H9 (cell line): Measurements from ENCODE around the gene QARS1. TPM values are rescaled to one million over a fixed set of nuclear protein-coding genes. Genes with fewer than 3 reads are reported as not detected.

Experiments
- DNase-seq: peaks from one replicate; pipeline ENCODE4 v3.0.0-alpha.2; 2017
- H2AFZ ChIP-seq: one replicate; pipeline ENCODE4 v1.6.1; 2013; ENCODE audit warnings: mild to moderate bottlenecking, low read length, control low read depth, moderate library complexity
- H2AK5ac ChIP-seq: 2 replicates; pipeline ENCODE4 v1.6.1; 2013; ENCODE audit warnings: low read length, control low read depth, mixed read lengths; ENCODE audit not compliant: insufficient read length
- H2BK120ac ChIP-seq: one replicate; pipeline ENCODE4 v1.6.1; 2013; ENCODE audit warnings: low read depth, mild to moderate bottlenecking, low read length, control low read depth, inconsistent platforms; ENCODE audit not compliant: poor library complexity, severe bottlenecking
- H2BK12ac ChIP-seq: 2 replicates; pipeline ENCODE4 v1.6.1; 2013; ENCODE audit warnings: low read length, control low read depth, mixed read lengths, low read depth; ENCODE audit not compliant: insufficient read length
- H2BK15ac ChIP-seq: 2 replicates; pipeline ENCODE4 v1.6.1; 2013; ENCODE audit warnings: low read depth, low read length, control low read depth
- H2BK20ac ChIP-seq: one replicate; pipeline ENCODE4 v1.6.1; 2013; ENCODE audit warnings: low read depth, mild to moderate bottlenecking, low read length, control low read depth, inconsistent platforms; ENCODE audit not compliant: poor library complexity, severe bottlenecking
- H2BK5ac ChIP-seq: 2 replicates; pipeline ENCODE4 v1.6.1; 2013; ENCODE audit warnings: low read length, control low read depth, mixed read lengths; ENCODE audit not compliant: insufficient read length
- H3K14ac ChIP-seq: 2 replicates; pipeline ENCODE4 v1.6.1; 2013; ENCODE audit warnings: low read length, control low read depth; ENCODE audit not compliant: insufficient read depth
- H3K18ac ChIP-seq: 2 replicates; pipeline ENCODE4 v1.6.1; 2013; ENCODE audit warnings: low read depth, mild to moderate bottlenecking, mixed read lengths, low read length, control low read depth; ENCODE audit not compliant: insufficient read length
- H3K23ac ChIP-seq: 2 replicates; pipeline ENCODE4 v1.6.1; 2013; ENCODE audit warnings: low read length, control low read depth, mixed read lengths, low read depth; ENCODE audit not compliant: insufficient read length
- H3K23me2 ChIP-seq: 2 replicates; pipeline ENCODE4 v1.6.1; 2013; ENCODE audit warnings: low read depth, mild to moderate bottlenecking, mixed read lengths, low read length, control low read depth; ENCODE audit not compliant: insufficient read length, poor library complexity, severe bottlenecking
- H3K27ac ChIP-seq: 2 replicates; pipeline ENCODE4 v1.5.1; 2013; ENCODE audit warnings: low read length, control low read depth, mixed read lengths, low read depth; ENCODE audit not compliant: insufficient read length
- H3K27me3 ChIP-seq: 2 replicates; pipeline ENCODE4 v1.6.1; 2013; ENCODE audit warnings: low read length, control low read depth, inconsistent platforms; ENCODE audit not compliant: insufficient read depth
- H3K4ac ChIP-seq: 2 replicates; pipeline ENCODE4 v1.6.1; 2013; ENCODE audit warnings: low read depth, mild to moderate bottlenecking, control low read depth, inconsistent platforms, low read length, moderate library complexity
- H3K4me1 ChIP-seq: 2 replicates; pipeline ENCODE4 v1.6.1; 2013; ENCODE audit warnings: low read length, control low read depth, inconsistent platforms; ENCODE audit not compliant: insufficient read depth
- H3K4me2 ChIP-seq: 2 replicates; pipeline ENCODE4 v1.6.1; 2013; ENCODE audit warnings: low read length, control low read depth, mixed read lengths; ENCODE audit not compliant: insufficient read length, insufficient read depth
- H3K56ac ChIP-seq: 2 replicates; pipeline ENCODE4 v1.6.1; 2013; ENCODE audit warnings: low read depth, mild to moderate bottlenecking, mixed read lengths, low read length, control low read depth; ENCODE audit not compliant: insufficient read length
- H3K79me1 ChIP-seq: 2 replicates; pipeline ENCODE4 v1.6.1; 2013; ENCODE audit warnings: low read depth, mild to moderate bottlenecking, moderate library complexity, low read length, control low read depth, inconsistent platforms; ENCODE audit not compliant: insufficient read depth, poor library complexity, severe bottlenecking
- H3K79me2 ChIP-seq: 2 replicates; pipeline ENCODE4 v1.6.1; 2013; ENCODE audit warnings: low read length, control low read depth, inconsistent platforms; ENCODE audit not compliant: insufficient read depth
- H3K9ac ChIP-seq: 2 replicates; pipeline ENCODE4 v1.6.1; 2013; ENCODE audit warnings: low read length, control low read depth, mixed read lengths; ENCODE audit not compliant: insufficient read length; ENCODE audit errors: extremely low read depth
- H3K9me3 ChIP-seq: one replicate; pipeline ENCODE4 v1.6.1; 2013; ENCODE audit warnings: low read depth, low read length, inconsistent platforms; ENCODE audit not compliant: control insufficient read depth
- H3T11ph ChIP-seq: one replicate; pipeline ENCODE4 v1.6.1; 2013; ENCODE audit warnings: mild to moderate bottlenecking, low read length, control low read depth, inconsistent platforms
- H4K20me1 ChIP-seq: one replicate; pipeline ENCODE4 v1.6.1; 2013; ENCODE audit not compliant: control insufficient read depth, insufficient read length, insufficient read depth
- H4K5ac ChIP-seq: 2 replicates; pipeline ENCODE4 v1.6.1; 2013; ENCODE audit warnings: low read depth, mild to moderate bottlenecking, mixed read lengths, low read length, control low read depth; ENCODE audit not compliant: insufficient read length
- H4K8ac ChIP-seq: replicated peaks from 2 replicates; pipeline ENCODE4 v1.6.1; 2013; ENCODE audit warnings: low read length, control low read depth, mixed read lengths, low read depth; ENCODE audit not compliant: insufficient read length
- H4K91ac ChIP-seq: 2 replicates; pipeline ENCODE4 v1.6.1; 2013; ENCODE audit warnings: low read depth, mild to moderate bottlenecking, moderate library complexity, mixed read lengths, low read length, control low read depth; ENCODE audit not compliant: insufficient read length
- H3K27ac Mint-ChIP-seq, 3 experiments: 2 replicates in 2 of 3; 3 replicates in 1 of 3; pipeline ENCODE4 v1.8.0; 2020 to 2021; ENCODE audit warnings: mixed read lengths in 3 of 3, mild to moderate bottlenecking in 1 of 3, moderate library complexity in 1 of 3
- H3K27me3 Mint-ChIP-seq: 2 replicates; pipeline ENCODE4 v1.8.0; 2021; ENCODE audit warnings: low read depth, mild to moderate bottlenecking, moderate library complexity, mixed read lengths
- H3K36me3 Mint-ChIP-seq, 3 experiments: 2 replicates in 2 of 3; 3 replicates in 1 of 3; pipeline ENCODE4 v1.8.0; 2020 to 2021; ENCODE audit warnings: low read depth in 3 of 3, mixed read lengths in 3 of 3; ENCODE audit not compliant: insufficient read depth in 1 of 3
- H3K4me1 Mint-ChIP-seq, 2 experiments: 2 replicates each; pipeline ENCODE4 v1.8.0; 2020; ENCODE audit warnings: mixed read lengths in 2 of 2
- H3K4me3 Mint-ChIP-seq, 2 experiments: 2 replicates in 1 of 2; 3 replicates in 1 of 2; pipeline ENCODE4 v1.8.0; 2020 to 2021; ENCODE audit warnings: mild to moderate bottlenecking in 2 of 2, mixed read lengths in 2 of 2, moderate library complexity in 1 of 2
- H3K9me3 Mint-ChIP-seq, 2 experiments: 2 replicates in 1 of 2; 3 replicates in 1 of 2; pipeline ENCODE4 v1.8.0; 2020; ENCODE audit warnings: mild to moderate bottlenecking in 2 of 2, mixed read lengths in 2 of 2, moderate library complexity in 1 of 2
- CTCF ChIP-seq: fragments of 200-600 bp; sonication (generic); conservative IDR thresholded peaks from 3 replicates; pipeline ENCODE4 v1.8.0; 2021; ENCODE audit warnings: antibody characterized with exemption, mild to moderate bottlenecking
- WGBS: extraction: QIAGEN DNeasy Blood & Tissue Kit; methylation state at CpG from one replicate; pipeline ENCODE4 v1.1.7; 2013; ENCODE audit warnings: missing lambda C conversion rate, low lambda C conversion rate, mixed read lengths; ENCODE audit not compliant: insufficient read length; ENCODE audit errors: extremely low coverage; 5-methylcytosine and 5-hydroxymethylcytosine counted together
- total RNA-seq: library from RNA; stranded (reverse); gene quantifications from 2 replicates; pipeline ENCODE4 v1.2.1, GENCODE V29; 2021

QARS1 gene
- total RNA-seq, 1 experiment from 2014 or later: 390 TPM

GRCh38 chr3:49124203-49124602 is 19.6 kb upstream of the QARS1 start:
- Mint-ChIP-seq H3K9me3 (no peaks in the 10 kb centered on the region), H3K27me3 (no peaks in the 10 kb centered on the region; the same call in 1 of the 2 replicates), H3K36me3 (peaks cover 0 to 29% (median 21%) of the 10 kb centered on the region in 3 experiments; a peak in 6 of 7 replicates), H3K27ac (no peak overlapping the region), H3K4me3 (no peak overlapping the region), H3K4me1 (peaks cover 4% of the 10 kb centered on the region in 2 experiments; a peak in 3 of 4 replicates)
- Histone ChIP-seq H3K79me1 (peaks cover 4% of the 10 kb centered on the region), H3K23me2 (peaks cover 5% of the 10 kb centered on the region), H2AK5ac (no peak overlapping the region), H3K27me3 (no peaks in the 10 kb centered on the region), H3K14ac (no peak overlapping the region), H2BK15ac (no peak overlapping the region), H4K5ac (no peak overlapping the region), H4K91ac (no peak overlapping the region), H3K56ac (no peak overlapping the region), H3K4me1 (0 out of 2 replicates have a peak, but pooled peaks cover 2% of the 10 kb centered on the region), H3K9ac (no peak overlapping the region), H3K4me2 (no peak overlapping the region), H3K4ac (no peak overlapping the region), H2BK5ac (no peak overlapping the region), H3K18ac (no peak overlapping the region), H2BK20ac (no peak overlapping the region), H4K8ac (no peak overlapping the region), H3K9me3 (no peaks in the 10 kb centered on the region), H4K20me1 (peaks cover 2% of the 10 kb centered on the region), H2BK120ac (no peak overlapping the region), H3K27ac (no peak overlapping the region), H2AFZ (no peak overlapping the region), H3K79me2 (no peaks in the 10 kb centered on the region; the same call in 1 of the 2 replicates), H2BK12ac (no peak overlapping the region), H3K23ac (no peak overlapping the region), H3T11ph (no peak overlapping the region)
- no peak for TF ChIP-seq CTCF
- no peak for DNase-seq
- no CpG with 5 or more reads among the region's 7 CpGs for WGBS
